Trophoblast cell (in vitro differentiated cells and primary cell): ENCODE measurements around the gene PROZ. TPM values are rescaled to one million over a fixed set of nuclear protein-coding genes. Genes with fewer than 3 reads are reported as not detected.
A peak's percentile ranks its signal among the peaks of the same experiment; 100 is the strongest.

Experiments used
- DNase-seq, 2 donors: peaks; one replicate each; pipeline ENCODE4 v3.0.0-alpha.2; 2016
- H2AFZ ChIP-seq: 2 replicates; pipeline ENCODE4 v1.6.1; 2013; ENCODE audit warnings: low read length, moderate library complexity, mild to moderate bottlenecking; ENCODE audit not compliant: insufficient read depth, poor library complexity
- H2AK5ac ChIP-seq: 2 replicates; pipeline ENCODE4 v1.6.1; 2013; ENCODE audit warnings: mild to moderate bottlenecking, low read length
- H2BK120ac ChIP-seq: 2 replicates; pipeline ENCODE4 v1.6.1; 2013; ENCODE audit warnings: low read length, mild to moderate bottlenecking, moderate library complexity; ENCODE audit not compliant: insufficient read depth, poor library complexity
- H2BK12ac ChIP-seq: 2 replicates; pipeline ENCODE4 v1.6.1; 2013; ENCODE audit warnings: mild to moderate bottlenecking, low read length, moderate library complexity
- H2BK5ac ChIP-seq: 2 replicates; pipeline ENCODE4 v1.6.1; 2013; ENCODE audit warnings: low read length, low read depth, moderate library complexity, mild to moderate bottlenecking; ENCODE audit not compliant: poor library complexity
- H3K14ac ChIP-seq: 2 replicates; pipeline ENCODE4 v1.6.1; 2013; ENCODE audit warnings: mild to moderate bottlenecking, low read length
- H3K18ac ChIP-seq: 2 replicates; pipeline ENCODE4 v1.6.1; 2013; ENCODE audit warnings: mild to moderate bottlenecking, low read length
- H3K23ac ChIP-seq: 2 replicates; pipeline ENCODE4 v1.6.1; 2013; ENCODE audit warnings: low read length
- H3K27ac ChIP-seq: 2 replicates; pipeline ENCODE4 v1.5.1; 2013; ENCODE audit warnings: low read depth, mild to moderate bottlenecking, inconsistent platforms, low read length, moderate library complexity
- H3K27me3 ChIP-seq: 2 replicates; pipeline ENCODE4 v1.6.1; 2013; ENCODE audit warnings: inconsistent platforms, mild to moderate bottlenecking, low read length, moderate library complexity; ENCODE audit not compliant: insufficient read depth
- H3K36me3 ChIP-seq, 2 experiments: 1 replicate in 1 of 2; 2 replicates in 1 of 2; pipeline ENCODE4 v1.6.1; 2013; ENCODE audit warnings: low read length in 2 of 2, mild to moderate bottlenecking in 2 of 2, moderate library complexity in 1 of 2; ENCODE audit not compliant: insufficient read depth in 2 of 2, control insufficient read depth in 1 of 2
- H3K4ac ChIP-seq: 2 replicates; pipeline ENCODE4 v1.6.1; 2013; ENCODE audit warnings: low read depth, mild to moderate bottlenecking, low read length, moderate library complexity
- H3K4me1 ChIP-seq, 2 experiments: 1 replicate in 1 of 2; 2 replicates in 1 of 2; pipeline ENCODE4 v1.6.1; 2013; ENCODE audit warnings: low read length in 2 of 2, mild to moderate bottlenecking in 2 of 2, moderate library complexity in 1 of 2; ENCODE audit not compliant: insufficient read depth in 2 of 2, control insufficient read depth in 1 of 2
- H3K4me2 ChIP-seq: 2 replicates; pipeline ENCODE4 v1.6.1; 2013; ENCODE audit warnings: inconsistent platforms, mild to moderate bottlenecking, low read length, moderate library complexity
- H3K4me3 ChIP-seq: 2 replicates; pipeline ENCODE4 v1.5.1; 2013; ENCODE audit warnings: mild to moderate bottlenecking, low read depth, low read length, inconsistent platforms
- H3K79me1 ChIP-seq: one replicate; pipeline ENCODE4 v1.6.1; 2013; ENCODE audit warnings: low read length
- H3K79me2 ChIP-seq: 2 replicates; pipeline ENCODE4 v1.6.1; 2013; ENCODE audit warnings: low read length, mild to moderate bottlenecking; ENCODE audit not compliant: control insufficient read depth, insufficient read depth, poor library complexity
- H3K9ac ChIP-seq: 2 replicates; pipeline ENCODE4 v1.6.1; 2013; ENCODE audit warnings: mild to moderate bottlenecking, low read length
- H3K9me3 ChIP-seq: 2 replicates; pipeline ENCODE4 v1.6.1; 2013; ENCODE audit warnings: low read depth, mild to moderate bottlenecking, control low read depth, inconsistent platforms, low read length; ENCODE audit not compliant: insufficient read depth
- H4K12ac ChIP-seq: 2 replicates; pipeline ENCODE4 v1.6.1; 2013; ENCODE audit warnings: low read depth, mild to moderate bottlenecking, low read length, moderate library complexity
- H4K8ac ChIP-seq: 2 replicates; pipeline ENCODE4 v1.6.1; 2013; ENCODE audit warnings: low read depth, mild to moderate bottlenecking, low read length, moderate library complexity
- H4K91ac ChIP-seq: one replicate; pipeline ENCODE4 v1.6.1; 2013; ENCODE audit warnings: low read depth, mild to moderate bottlenecking, low read length, moderate library complexity
- WGBS: extraction: QIAGEN DNeasy Blood & Tissue Kit; methylation state at CpG from one replicate; pipeline ENCODE4 v1.1.7; 2013; ENCODE audit warnings: missing lambda C conversion rate; ENCODE audit not compliant: insufficient read length, insufficient coverage; ENCODE audit errors: extremely low coverage; 5-methylcytosine and 5-hydroxymethylcytosine counted together
- polyA plus RNA-seq: library from polyadenylated mRNA; stranded (reverse); fragments of 200-250 nt; gene quantifications from 2 replicates; pipeline ENCODE4 v1.2.3, GENCODE V29; 2013

The PROZ gene, protein sequence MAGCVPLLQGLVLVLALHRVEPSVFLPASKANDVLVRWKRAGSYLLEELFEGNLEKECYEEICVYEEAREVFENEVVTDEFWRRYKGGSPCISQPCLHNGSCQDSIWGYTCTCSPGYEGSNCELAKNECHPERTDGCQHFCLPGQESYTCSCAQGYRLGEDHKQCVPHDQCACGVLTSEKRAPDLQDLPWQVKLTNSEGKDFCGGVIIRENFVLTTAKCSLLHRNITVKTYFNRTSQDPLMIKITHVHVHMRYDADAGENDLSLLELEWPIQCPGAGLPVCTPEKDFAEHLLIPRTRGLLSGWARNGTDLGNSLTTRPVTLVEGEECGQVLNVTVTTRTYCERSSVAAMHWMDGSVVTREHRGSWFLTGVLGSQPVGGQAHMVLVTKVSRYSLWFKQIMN
- polyA plus RNA-seq: not detected in 2 replicates

DNA sequence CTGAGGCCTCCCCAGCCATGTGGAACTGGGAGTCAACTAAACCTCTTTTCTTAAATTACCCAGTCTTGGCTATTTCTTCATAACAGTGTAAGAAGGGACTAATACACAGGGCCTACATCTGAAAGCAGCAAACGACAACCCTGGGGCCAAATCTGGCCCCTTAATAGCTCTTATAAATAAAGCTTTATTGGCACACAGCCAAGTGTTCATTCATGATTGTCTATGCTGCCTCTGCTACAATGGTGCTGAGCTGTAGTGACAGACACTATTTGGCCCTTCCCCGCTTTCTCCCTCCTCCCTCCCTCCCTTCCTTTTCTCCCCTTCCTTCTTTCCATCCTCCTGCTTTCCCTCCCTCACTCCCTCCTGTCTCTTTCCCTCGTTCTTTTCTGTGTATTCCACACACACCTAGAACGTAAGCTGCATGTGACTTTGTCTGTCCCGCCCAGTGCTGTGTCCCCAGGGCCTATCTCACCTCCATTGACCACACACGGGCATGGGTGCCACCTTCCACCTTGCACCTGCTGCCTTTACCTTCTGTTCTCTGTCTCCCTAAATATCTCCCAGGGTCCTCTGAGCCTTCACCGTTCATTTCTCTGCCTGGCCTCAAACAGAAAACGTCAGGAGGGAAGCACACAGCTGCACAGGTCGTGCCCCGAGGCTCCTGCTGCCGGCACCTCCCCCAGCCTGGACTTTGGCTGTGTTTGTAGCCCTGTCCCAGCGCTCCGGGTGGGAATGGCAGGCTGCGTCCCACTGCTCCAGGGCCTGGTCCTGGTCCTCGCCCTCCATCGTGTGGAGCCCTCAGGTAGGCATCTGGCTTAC lies at the start of gene PROZ:
Gene PROZ (plus strand): TSS at position 720 of the 819 bp plus-strand sequence. CDS start 13 bp downstream, at position 733.
- Histone ChIP-seq H3K4me3 (no peak within 1 kb of the TSS), H3K4ac (no peak within 1 kb of the TSS), H2AFZ (no peak within 1 kb of the TSS), H3K79me2 (peaks cover 2% of the 10 kb centered on the region), H2BK5ac (no peak within 1 kb of the TSS), H3K36me3 (no peaks in the 10 kb centered on the region), H4K8ac (no peak within 1 kb of the TSS), H2BK12ac (no peak within 1 kb of the TSS), H2BK120ac (no peak within 1 kb of the TSS), H3K4me2 (no peak within 1 kb of the TSS), H3K27ac (no peak within 1 kb of the TSS), H3K79me1 (peaks cover 4% of the 10 kb centered on the region), H3K23ac (no peak within 1 kb of the TSS), H3K4me1 (peaks cover 3 to 6% of the 10 kb centered on the region in 2 experiments), H3K9ac (no peak within 1 kb of the TSS), H3K14ac (no peak within 1 kb of the TSS), H3K18ac (no peak within 1 kb of the TSS), H4K12ac (no peak within 1 kb of the TSS), H4K91ac (no peak within 1 kb of the TSS), H3K9me3 (peaks cover 3% of the 10 kb centered on the region), H2AK5ac (no peak within 1 kb of the TSS), H3K27me3 (peaks cover 5% of the 10 kb centered on the region)
- WGBS: no CpG with 5 or more reads among the region's 16 CpGs
- DNase-seq: no peak

- Histone ChIP-seq H3K23ac (no peak overlapping the region), H4K12ac (no peak overlapping the region), H3K4ac (no peak overlapping the region), H3K4me2 (peak overlapping the region; percentile 45), H4K8ac (no peak overlapping the region), H3K9ac (no peak overlapping the region), H4K91ac (no peak overlapping the region), H2BK5ac (no peak overlapping the region), H3K79me1 (no peaks in the 10 kb centered on the region), H2BK12ac (no peak overlapping the region), H2BK120ac (no peak overlapping the region), H3K4me1 (no peaks in the 10 kb centered on the region), H3K36me3 (no peaks in the 10 kb centered on the region), H3K9me3 (peaks cover 20% of the 10 kb centered on the region), H3K79me2 (no peaks in the 10 kb centered on the region), H2AFZ (no peak overlapping the region), H3K4me3 (no peak overlapping the region), H3K14ac (no peak overlapping the region), H3K27ac (no peak overlapping the region), H3K27me3 (peaks cover 15% of the 10 kb centered on the region), H3K18ac (no peak overlapping the region), H2AK5ac (no peak overlapping the region)
- WGBS: no CpG with 5 or more reads among the region's 73 CpGs
- DNase-seq: no peak
These were observed 49.0 kb upstream of the PROZ start for GRCh38 chr13:113109151-113110047.

DNA sequence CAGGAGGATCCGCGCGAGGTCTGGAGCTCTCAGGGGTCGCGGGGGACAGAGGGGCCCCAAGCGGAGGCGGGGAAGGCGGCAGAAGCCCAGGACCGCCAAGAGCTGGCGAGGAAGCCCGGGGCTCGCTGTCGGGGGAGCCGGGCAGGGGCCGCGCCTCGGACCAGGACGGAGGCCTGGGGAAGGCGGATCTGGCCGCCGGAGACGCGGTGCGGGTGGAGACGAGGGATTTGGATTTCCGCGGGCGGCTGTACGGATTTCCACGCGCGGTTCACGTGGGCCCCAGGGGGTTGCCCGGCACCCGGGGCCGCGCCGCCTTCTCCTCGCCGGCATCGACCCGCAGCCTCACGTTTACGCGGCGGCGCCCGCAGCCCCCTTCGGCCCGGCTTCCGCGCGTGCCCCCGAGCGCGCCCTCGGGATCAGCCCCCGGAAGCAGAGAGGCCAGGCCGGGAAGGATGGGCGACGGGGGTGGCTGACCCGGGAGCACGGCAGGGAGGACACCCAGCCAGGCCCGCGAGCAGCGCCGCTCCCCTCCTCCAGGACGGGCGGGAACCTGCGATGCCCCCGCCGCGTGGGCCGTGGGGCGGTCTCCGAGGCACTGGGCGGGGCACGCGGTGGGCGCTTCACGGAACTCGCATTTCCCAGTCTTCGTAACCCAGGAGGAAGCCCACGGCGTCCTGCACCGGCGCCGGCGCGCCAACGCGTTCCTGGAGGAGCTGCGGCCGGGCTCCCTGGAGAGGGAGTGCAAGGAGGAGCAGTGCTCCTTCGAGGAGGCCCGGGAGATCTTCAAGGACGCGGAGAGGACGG lies 48.2 kb upstream of the PROZ start:
- H3K27ac ChIP-seq: no peak overlapping the region
- no peaks in the 10 kb centered on the region for H3K79me1 ChIP-seq
- no peak overlapping the region for H3K18ac ChIP-seq
- no peaks in the 10 kb centered on the region for H3K4me1 ChIP-seq
- peak overlapping the region; percentile 58 for H3K4me3 ChIP-seq
- no peak overlapping the region for H3K14ac ChIP-seq
- H3K9me3 ChIP-seq: peaks cover 23% of the 10 kb centered on the region
- H2BK12ac ChIP-seq: no peak overlapping the region
- no peak overlapping the region for H2AFZ ChIP-seq
- H3K4me2 ChIP-seq: peak overlapping the region; percentile 45
- WGBS: no CpG with 5 or more reads among the region's 99 CpGs
- no peak overlapping the region for H2BK5ac ChIP-seq
- no peak overlapping the region for H3K4ac ChIP-seq
- no peak overlapping the region for H4K12ac ChIP-seq
- H4K8ac ChIP-seq: no peak overlapping the region
- no peak overlapping the region for H4K91ac ChIP-seq
- no peak overlapping the region for H3K9ac ChIP-seq
- no peak overlapping the region for H3K23ac ChIP-seq
- peaks cover 15% of the 10 kb centered on the region for H3K27me3 ChIP-seq
- H2BK120ac ChIP-seq: no peak overlapping the region
- no peak overlapping the region for H2AK5ac ChIP-seq
- DNase-seq: no peak
- H3K36me3 ChIP-seq: no peaks in the 10 kb centered on the region
- no peaks in the 10 kb centered on the region for H3K79me2 ChIP-seq
